HS-5 (cell line): ENCODE measurements around the gene BRD4.

Source experiments
- DNase-seq: peaks from one replicate; pipeline ENCODE4 v3.0.0-alpha.2; 2012; ENCODE audit warnings: low read depth

Gene BRD4

GRCh38 chr19:15313649-15314279 lies 18.6 kb downstream of the BRD4 start:
- no peak for DNase-seq

GRCh38 chr19:15307169-15307568 lies 25.2 kb downstream of the BRD4 start:
- DNase-seq: no peak

- DNase-seq: no peak
Observed at GRCh38 chr19:15305582-15306334, 26.6 kb downstream of the BRD4 start.

- no peak for DNase-seq
Observed at GRCh38 chr19:15304140-15304705, 28.1 kb downstream of the BRD4 start.

- DNase-seq: no peak
Observed at GRCh38 chr19:15303105-15303780, 29.1 kb downstream of the BRD4 start.

- peak; percentile 79 for DNase-seq
Observed at GRCh38 chr19:15300533-15301197, 31.7 kb downstream of the BRD4 start.

- no peak for DNase-seq
Observed at GRCh38 chr19:15299568-15300409, 32.5 kb downstream of the BRD4 start.

GRCh38 chr19:15298847-15299567 lies 33.3 kb downstream of the BRD4 start:
- no peak for DNase-seq

GRCh38 chr19:15297416-15298224 lies 34.7 kb downstream of the BRD4 start:
- no peak for DNase-seq

GRCh38 chr19:15296841-15297415 lies 35.4 kb downstream of the BRD4 start:
- DNase-seq: no peak

GRCh38 chr19:15296353-15296752 lies 36.0 kb downstream of the BRD4 start:
- no peak for DNase-seq

GRCh38 chr19:15294561-15294990 lies 37.8 kb downstream of the BRD4 start:
- no peak for DNase-seq

GRCh38 chr19:15293781-15294491 lies 38.4 kb downstream of the BRD4 start:
- DNase-seq: no peak

GRCh38 chr19:15292847-15293582 lies 39.3 kb downstream of the BRD4 start:
- DNase-seq: no peak

GRCh38 chr19:15292140-15292539 lies 40.2 kb downstream of the BRD4 start:
- no peak for DNase-seq

GRCh38 chr19:15291548-15292021 lies 40.8 kb downstream of the BRD4 start:
- DNase-seq: no peak

- DNase-seq: no peak
Observed at GRCh38 chr19:15291089-15291488, 41.2 kb downstream of the BRD4 start.

- DNase-seq: no peak
Observed at GRCh38 chr19:15290166-15290565, 42.2 kb downstream of the BRD4 start.
